ENCODE data around the gene NSDHL.

DNA sequence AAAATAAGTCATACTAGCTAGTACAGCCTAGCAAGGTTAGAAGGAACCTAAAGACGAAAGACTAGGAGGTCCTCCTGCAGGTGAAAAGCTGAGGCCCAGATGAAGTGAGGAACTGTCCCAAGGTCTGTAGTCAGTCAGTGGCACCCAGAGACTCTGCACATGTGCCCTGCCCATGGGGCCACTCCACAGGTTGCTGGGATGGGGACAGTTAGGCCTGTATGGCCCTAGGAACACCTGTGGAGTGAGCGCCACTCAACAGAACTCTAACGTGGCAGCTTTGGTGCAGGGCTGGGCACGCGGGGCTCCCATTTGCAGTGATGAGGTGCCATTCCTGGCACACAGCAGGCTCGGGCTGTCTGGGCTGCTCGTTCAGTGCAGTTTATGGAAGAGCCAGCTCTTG lies 81.8 kb downstream of the NSDHL start:
- TF ChIP-seq, protein P1, sequence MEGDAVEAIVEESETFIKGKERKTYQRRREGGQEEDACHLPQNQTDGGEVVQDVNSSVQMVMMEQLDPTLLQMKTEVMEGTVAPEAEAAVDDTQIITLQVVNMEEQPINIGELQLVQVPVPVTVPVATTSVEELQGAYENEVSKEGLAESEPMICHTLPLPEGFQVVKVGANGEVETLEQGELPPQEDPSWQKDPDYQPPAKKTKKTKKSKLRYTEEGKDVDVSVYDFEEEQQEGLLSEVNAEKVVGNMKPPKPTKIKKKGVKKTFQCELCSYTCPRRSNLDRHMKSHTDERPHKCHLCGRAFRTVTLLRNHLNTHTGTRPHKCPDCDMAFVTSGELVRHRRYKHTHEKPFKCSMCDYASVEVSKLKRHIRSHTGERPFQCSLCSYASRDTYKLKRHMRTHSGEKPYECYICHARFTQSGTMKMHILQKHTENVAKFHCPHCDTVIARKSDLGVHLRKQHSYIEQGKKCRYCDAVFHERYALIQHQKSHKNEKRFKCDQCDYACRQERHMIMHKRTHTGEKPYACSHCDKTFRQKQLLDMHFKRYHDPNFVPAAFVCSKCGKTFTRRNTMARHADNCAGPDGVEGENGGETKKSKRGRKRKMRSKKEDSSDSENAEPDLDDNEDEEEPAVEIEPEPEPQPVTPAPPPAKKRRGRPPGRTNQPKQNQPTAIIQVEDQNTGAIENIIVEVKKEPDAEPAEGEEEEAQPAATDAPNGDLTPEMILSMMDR (IDR thresholded peaks at IDR 0.05), result no peak
- TF ChIP-seq ZFX (IDR thresholded peaks at IDR 0.05; ENCODE audit: borderline replicate concordance), result no peak
